ENCODE data around the gene NOX3. TPM values are rescaled to one million over a fixed set of nuclear protein-coding genes. Genes with fewer than 3 reads are reported as not detected.

NOX3 gene
- total and polyA plus RNA-seq, 2 experiments from 2014 or later, result not detected

DNA sequence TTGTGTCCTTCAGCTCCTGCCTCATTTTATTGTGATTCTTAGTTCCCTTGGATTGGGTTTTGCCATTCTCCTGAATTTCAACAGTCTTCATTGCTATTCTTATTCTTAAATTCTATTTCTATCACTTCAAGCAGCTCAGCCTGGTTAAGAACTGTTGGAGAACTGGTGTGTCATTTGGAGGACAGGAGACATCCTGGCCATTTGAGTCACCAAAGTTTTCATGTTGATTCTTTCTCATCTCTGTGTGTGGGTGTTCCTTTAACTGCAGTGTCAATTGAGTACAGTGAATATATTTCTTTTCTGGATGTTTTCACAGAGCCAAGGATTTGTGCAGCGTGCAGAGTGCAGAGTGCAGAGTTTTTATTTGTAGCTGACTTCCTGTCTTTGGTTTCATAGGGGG is 107.8 kb downstream of the NOX3 start (continued):
- TF ChIP-seq, protein P1, sequence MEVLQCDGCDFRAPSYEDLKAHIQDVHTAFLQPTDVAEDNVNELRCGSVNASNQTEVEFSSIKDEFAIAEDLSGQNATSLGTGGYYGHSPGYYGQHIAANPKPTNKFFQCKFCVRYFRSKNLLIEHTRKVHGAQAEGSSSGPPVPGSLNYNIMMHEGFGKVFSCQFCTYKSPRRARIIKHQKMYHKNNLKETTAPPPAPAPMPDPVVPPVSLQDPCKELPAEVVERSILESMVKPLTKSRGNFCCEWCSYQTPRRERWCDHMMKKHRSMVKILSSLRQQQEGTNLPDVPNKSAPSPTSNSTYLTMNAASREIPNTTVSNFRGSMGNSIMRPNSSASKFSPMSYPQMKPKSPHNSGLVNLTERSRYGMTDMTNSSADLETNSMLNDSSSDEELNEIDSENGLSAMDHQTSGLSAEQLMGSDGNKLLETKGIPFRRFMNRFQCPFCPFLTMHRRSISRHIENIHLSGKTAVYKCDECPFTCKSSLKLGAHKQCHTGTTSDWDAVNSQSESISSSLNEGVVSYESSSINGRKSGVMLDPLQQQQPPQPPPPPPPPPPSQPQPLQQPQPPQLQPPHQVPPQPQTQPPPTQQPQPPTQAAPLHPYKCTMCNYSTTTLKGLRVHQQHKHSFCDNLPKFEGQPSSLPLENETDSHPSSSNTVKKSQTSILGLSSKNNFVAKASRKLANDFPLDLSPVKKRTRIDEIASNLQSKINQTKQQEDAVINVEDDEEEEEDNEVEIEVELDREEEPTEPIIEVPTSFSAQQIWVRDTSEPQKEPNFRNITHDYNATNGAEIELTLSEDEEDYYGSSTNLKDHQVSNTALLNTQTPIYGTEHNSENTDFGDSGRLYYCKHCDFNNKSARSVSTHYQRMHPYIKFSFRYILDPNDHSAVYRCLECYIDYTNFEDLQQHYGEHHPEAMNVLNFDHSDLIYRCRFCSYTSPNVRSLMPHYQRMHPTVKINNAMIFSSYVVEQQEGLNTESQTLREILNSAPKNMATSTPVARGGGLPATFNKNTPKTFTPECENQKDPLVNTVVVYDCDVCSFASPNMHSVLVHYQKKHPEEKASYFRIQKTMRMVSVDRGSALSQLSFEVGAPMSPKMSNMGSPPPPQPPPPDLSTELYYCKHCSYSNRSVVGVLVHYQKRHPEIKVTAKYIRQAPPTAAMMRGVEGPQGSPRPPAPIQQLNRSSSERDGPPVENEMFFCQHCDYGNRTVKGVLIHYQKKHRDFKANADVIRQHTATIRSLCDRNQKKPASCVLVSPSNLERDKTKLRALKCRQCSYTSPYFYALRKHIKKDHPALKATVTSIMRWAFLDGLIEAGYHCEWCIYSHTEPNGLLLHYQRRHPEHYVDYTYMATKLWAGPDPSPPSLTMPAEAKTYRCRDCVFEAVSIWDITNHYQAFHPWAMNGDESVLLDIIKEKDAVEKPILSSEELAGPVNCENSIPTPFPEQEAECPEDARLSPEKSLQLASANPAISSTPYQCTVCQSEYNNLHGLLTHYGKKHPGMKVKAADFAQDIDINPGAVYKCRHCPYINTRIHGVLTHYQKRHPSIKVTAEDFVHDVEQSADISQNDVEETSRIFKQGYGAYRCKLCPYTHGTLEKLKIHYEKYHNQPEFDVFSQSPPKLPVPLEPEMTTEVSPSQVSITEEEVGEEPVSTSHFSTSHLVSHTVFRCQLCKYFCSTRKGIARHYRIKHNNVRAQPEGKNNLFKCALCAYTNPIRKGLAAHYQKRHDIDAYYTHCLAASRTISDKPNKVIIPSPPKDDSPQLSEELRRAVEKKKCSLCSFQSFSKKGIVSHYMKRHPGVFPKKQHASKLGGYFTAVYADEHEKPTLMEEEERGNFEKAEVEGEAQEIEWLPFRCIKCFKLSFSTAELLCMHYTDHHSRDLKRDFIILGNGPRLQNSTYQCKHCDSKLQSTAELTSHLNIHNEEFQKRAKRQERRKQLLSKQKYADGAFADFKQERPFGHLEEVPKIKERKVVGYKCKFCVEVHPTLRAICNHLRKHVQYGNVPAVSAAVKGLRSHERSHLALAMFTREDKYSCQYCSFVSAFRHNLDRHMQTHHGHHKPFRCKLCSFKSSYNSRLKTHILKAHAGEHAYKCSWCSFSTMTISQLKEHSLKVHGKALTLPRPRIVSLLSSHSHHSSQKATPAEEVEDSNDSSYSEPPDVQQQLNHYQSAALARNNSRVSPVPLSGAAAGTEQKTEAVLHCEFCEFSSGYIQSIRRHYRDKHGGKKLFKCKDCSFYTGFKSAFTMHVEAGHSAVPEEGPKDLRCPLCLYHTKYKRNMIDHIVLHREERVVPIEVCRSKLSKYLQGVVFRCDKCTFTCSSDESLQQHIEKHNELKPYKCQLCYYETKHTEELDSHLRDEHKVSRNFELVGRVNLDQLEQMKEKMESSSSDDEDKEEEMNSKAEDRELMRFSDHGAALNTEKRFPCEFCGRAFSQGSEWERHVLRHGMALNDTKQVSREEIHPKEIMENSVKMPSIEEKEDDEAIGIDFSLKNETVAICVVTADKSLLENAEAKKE (CRISPR knock-in tag; IDR thresholded peaks at IDR 0.05), result no peak
- TF ChIP-seq ZNF114 (CRISPR knock-in tag; IDR thresholded peaks at IDR 0.05), result no peak
- no peak for TF ChIP-seq CTCF (conservative IDR thresholded peaks at IDR 0.05; ENCODE audit: low read depth in 2 of 2)
- TF ChIP-seq POLR2AphosphoS5 (IDR thresholded peaks at IDR 0.05; ENCODE audit: low read depth), result no peak
- no peak for TF ChIP-seq JUNB (IDR thresholded peaks at IDR 0.05; ENCODE audit: unreplicated experiment)
- no peak for TF ChIP-seq CREB1 (CRISPR knock-in tag; IDR thresholded peaks at IDR 0.05; ENCODE audit: low read depth)
- no peak for TF ChIP-seq EZH2phosphoT487 (IDR thresholded peaks at IDR 0.05; ENCODE audit: unreplicated experiment)
- TF ChIP-seq EZH2 (IDR thresholded peaks at IDR 0.05; ENCODE audit: low read depth, unreplicated experiment), result no peak
- TF ChIP-seq ZNF331 (CRISPR knock-in tag; IDR thresholded peaks at IDR 0.05; ENCODE audit: low read depth), result no peak
